ENCODE measurements around the gene RTP1. TPM values are rescaled to one million over a fixed set of nuclear protein-coding genes. Genes with fewer than 3 reads are reported as not detected.

The RTP1 gene
- total RNA-seq, 1 experiment from 2014 or later = not detected

- no peaks in the 10 kb centered on the region for H3K27me3 ChIP-seq (ENCODE audit: insufficient read depth, low read depth)
- BruUV-seq (replicated peaks) = no TSS peak
- H3K4me1 ChIP-seq (replicated peaks; ENCODE audit: insufficient read depth) = peaks cover 13% of the 10 kb centered on the region
- no peaks in the 10 kb centered on the region for H4K20me1 ChIP-seq (ENCODE audit: insufficient read depth)
- H3K27ac ChIP-seq = no peak overlapping the region
- H3F3A ChIP-seq (ENCODE audit: insufficient read depth, low read depth) = peaks cover 6% of the 10 kb centered on the region; the same call in 1 of the 2 replicates
- TF ChIP-seq CTCF (conservative IDR thresholded peaks at IDR 0.05) = no peak; the same call in 1 of the 2 replicates
- TF ChIP-seq EZH2 (IDR thresholded peaks at IDR 0.05; ENCODE audit: low read depth) = no peak
- no peaks in the 10 kb centered on the region for H3K79me2 ChIP-seq (ENCODE audit: low read depth)
- no peaks in the 10 kb centered on the region for H3K36me3 ChIP-seq (ENCODE audit: low read depth)
- no peak overlapping the region for H3K4me3 ChIP-seq
- DNase-seq = no peak
- 0 out of 2 replicates have a peak, but pooled peaks cover 4% of the 10 kb centered on the region for H3K9me3 ChIP-seq (ENCODE audit: insufficient read depth, low read depth)
- no peak overlapping the region for H3K4me2 ChIP-seq
- no peaks in the 10 kb centered on the region for H3K9me2 ChIP-seq (ENCODE audit: insufficient read depth)
- H2AFZ ChIP-seq = no peak overlapping the region
- ChIA-PET CTCF (interaction anchor here (0.6 kb wide), 1 partner anchor 11 kb away, joined by 6 read pairs; no protein-coding TSS in a partner anchor), POLR2A (ENCODE audit: unreplicated experiment) (no interaction called here)
- intact Hi-C loops (cut with micrococcal nuclease; ENCODE audit: unreplicated experiment) = loop anchor here (10.0 kb wide), 1 partner anchor 227 kb away; the partner anchor contains the start of gene ST6GAL1
Observed at GRCh38 chr3:187161556-187161955, 35.7 kb upstream of the RTP1 start.

- no TSS peak for BruUV-seq (replicated peaks)
Observed at GRCh38 chr3:187162265-187162953, 34.9 kb upstream of the RTP1 start.

More at GRCh38 chr3:187162265-187162953, 34.9 kb upstream of the RTP1 start:
- Histone ChIP-seq H3F3A (ENCODE audit: insufficient read depth, low read depth) (peaks cover 6% of the 10 kb centered on the region; the same call in 1 of the 2 replicates), H4K20me1 (ENCODE audit: insufficient read depth) (no peaks in the 10 kb centered on the region), H3K79me2 (ENCODE audit: low read depth) (no peaks in the 10 kb centered on the region), H3K4me3 (no peak overlapping the region), H3K4me1 (replicated peaks; ENCODE audit: insufficient read depth) (peaks cover 13% of the 10 kb centered on the region), H3K9me2 (ENCODE audit: insufficient read depth) (no peaks in the 10 kb centered on the region), H2AFZ (no peak overlapping the region), H3K9me3 (ENCODE audit: insufficient read depth, low read depth) (peaks cover 4% of the 10 kb centered on the region; the same call in 1 of the 2 replicates), H3K4me2 (no peak overlapping the region), H3K27me3 (ENCODE audit: insufficient read depth, low read depth) (no peaks in the 10 kb centered on the region), H3K36me3 (ENCODE audit: low read depth) (no peaks in the 10 kb centered on the region), H3K27ac (no peak overlapping the region)
- POLR2A ChIA-PET (ENCODE audit: unreplicated experiment) = interaction anchor here (0.6 kb wide), 2 partner anchors 24 to 335 kb away, joined by 5 to 12 read pairs; no protein-coding TSS in a partner anchor
- CTCF ChIA-PET = interaction anchor here (0.6 to 1.1 kb wide), 2 partner anchors 49 to 62 kb away, joined by 3 to 6 read pairs; no protein-coding TSS in a partner anchor
- no peak for TF ChIP-seq EZH2 (IDR thresholded peaks at IDR 0.05; ENCODE audit: low read depth)
- TF ChIP-seq CTCF (conservative IDR thresholded peaks at IDR 0.05) = no peak
- no peak for DNase-seq
- intact Hi-C loops (cut with micrococcal nuclease; ENCODE audit: unreplicated experiment) = loop anchor here (10.0 kb wide), 1 partner anchor 228 kb away; the partner anchor contains the start of gene ST6GAL1
